ENCODE data around the gene GARRE1. TPM values are rescaled to one million over a fixed set of nuclear protein-coding genes. Genes with fewer than 3 reads are reported as not detected.
"Not testable (repeated sequence)": the region's sequence is repeated elsewhere in the genome, so short reads cannot be mapped to it uniquely, and the experiment has no call there.

The GARRE1 gene, protein sequence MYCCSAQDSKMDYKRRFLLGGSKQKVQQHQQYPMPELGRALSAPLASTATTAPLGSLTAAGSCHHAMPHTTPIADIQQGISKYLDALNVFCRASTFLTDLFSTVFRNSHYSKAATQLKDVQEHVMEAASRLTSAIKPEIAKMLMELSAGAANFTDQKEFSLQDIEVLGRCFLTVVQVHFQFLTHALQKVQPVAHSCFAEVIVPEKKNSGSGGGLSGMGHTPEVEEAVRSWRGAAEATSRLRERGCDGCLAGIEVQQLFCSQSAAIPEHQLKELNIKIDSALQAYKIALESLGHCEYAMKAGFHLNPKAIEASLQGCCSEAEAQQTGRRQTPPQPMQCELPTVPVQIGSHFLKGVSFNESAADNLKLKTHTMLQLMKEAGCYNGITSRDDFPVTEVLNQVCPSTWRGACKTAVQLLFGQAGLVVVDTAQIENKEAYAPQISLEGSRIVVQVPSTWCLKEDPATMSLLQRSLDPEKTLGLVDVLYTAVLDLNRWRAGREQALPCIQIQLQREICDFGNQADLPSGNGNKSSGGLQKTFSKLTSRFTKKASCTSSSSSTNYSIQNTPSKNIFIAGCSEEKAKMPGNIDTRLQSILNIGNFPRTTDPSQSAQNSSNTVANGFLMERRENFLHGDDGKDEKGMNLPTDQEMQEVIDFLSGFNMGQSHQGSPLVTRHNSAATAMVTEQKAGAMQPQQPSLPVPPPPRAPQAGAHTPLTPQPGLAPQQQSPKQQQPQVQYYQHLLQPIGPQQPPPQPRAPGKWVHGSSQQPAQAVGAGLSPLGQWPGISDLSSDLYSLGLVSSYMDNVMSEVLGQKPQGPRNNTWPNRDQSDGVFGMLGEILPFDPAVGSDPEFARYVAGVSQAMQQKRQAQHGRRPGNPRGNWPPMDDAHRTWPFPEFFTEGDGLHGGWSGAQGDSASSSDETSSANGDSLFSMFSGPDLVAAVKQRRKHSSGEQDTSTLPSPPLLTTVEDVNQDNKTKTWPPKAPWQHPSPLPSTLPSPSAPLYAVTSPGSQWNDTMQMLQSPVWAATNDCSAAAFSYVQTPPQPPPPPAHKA (N-terminal part only)
- polyA plus RNA-seq (ENCODE audit: insufficient read length in 12 of 12): 10 to 100 TPM in 11 of 12 donors, not detected in 1; 20.9 to 67.4 (median 26.5) TPM
- long read RNA-seq, donor 1, full-length matches to known transcripts: 9 of 36 reads
- long read RNA-seq, donor 1, partial matches to known transcripts: 27 of 36 reads
- long read RNA-seq, donor 1, other reads (novel, unspliced or antisense): 0 of 36 reads
- long read RNA-seq, donor 2, full-length matches to known transcripts: 4 of 16 reads
- long read RNA-seq, donor 2, partial matches to known transcripts: 12 of 16 reads
- long read RNA-seq, donor 2, other reads (novel, unspliced or antisense): 0 of 16 reads
- long read RNA-seq, donor 3, partial matches to known transcripts: 7 of 7 reads
- long read RNA-seq, donor 3, other reads (novel, unspliced or antisense): 0 of 7 reads
- long read RNA-seq, donor 4, full-length matches to known transcripts: 2 of 2 reads
- long read RNA-seq, donor 4, partial matches to known transcripts: 0 of 2 reads
- long read RNA-seq, donor 4, other reads (novel, unspliced or antisense): 0 of 2 reads
- long read RNA-seq, donor 5, partial matches to known transcripts: 44 of 46 reads
- long read RNA-seq, donor 5, other reads (novel, unspliced or antisense): 0 of 46 reads
- long read RNA-seq, donor 6, partial matches to known transcripts: 5 of 6 reads
- long read RNA-seq, donor 6, other reads (novel, unspliced or antisense): 0 of 6 reads
- long read RNA-seq, donor 7, partial matches to known transcripts: 17 of 17 reads
- long read RNA-seq, donor 7, other reads (novel, unspliced or antisense): 0 of 17 reads
- long read RNA-seq, donor 8, partial matches to known transcripts: 32 of 37 reads
- long read RNA-seq, donor 8, other reads (novel, unspliced or antisense): 0 of 37 reads
- long read RNA-seq, donor 9, partial matches to known transcripts: 8 of 11 reads
- long read RNA-seq, donor 9, other reads (novel, unspliced or antisense): 0 of 11 reads
- long read RNA-seq, donor 10, partial matches to known transcripts: 25 of 26 reads
- long read RNA-seq, donor 10, other reads (novel, unspliced or antisense): 0 of 26 reads
- long read RNA-seq, donor 11, partial matches to known transcripts: 48 of 52 reads
- long read RNA-seq, donor 11, other reads (novel, unspliced or antisense): 0 of 52 reads

DNA sequence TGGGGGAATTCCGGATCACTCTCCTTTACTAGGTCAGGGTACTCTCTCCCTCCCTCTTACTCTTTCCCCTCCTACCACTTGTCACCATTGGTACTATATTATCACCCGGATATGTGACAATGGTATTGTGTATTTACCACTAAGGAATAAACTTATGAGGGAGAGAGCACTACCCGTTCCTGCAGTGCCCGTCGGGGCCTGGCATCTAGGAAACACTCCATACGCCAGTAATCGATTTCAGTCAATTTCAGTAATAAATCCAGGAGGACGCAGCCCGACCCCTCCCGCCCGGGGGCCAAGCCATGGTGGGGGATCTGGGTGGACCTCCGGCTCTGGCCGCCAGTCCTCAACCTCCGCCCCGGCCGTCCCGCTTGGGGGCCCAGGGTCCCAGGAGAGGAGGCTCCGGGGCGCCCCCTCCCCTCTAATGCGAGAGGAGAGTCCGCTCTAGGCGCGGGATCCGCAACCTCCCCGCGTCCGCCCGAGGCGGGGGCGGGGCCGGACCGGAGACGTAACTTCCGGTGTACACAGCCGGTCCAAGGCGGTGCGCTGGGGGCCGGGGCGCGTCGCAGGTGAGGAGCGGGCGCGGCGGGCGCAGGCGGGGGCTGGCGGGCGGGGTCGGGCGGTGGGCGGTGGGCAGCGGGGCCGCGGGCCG, at the start of gene GARRE1:
GARRE1 (plus strand) TSS at position 509 of the 652 bp plus-strand sequence. CDS start 45,920 bp downstream, outside the sequence.
- DNase-seq: peak; percentile 83

DNA sequence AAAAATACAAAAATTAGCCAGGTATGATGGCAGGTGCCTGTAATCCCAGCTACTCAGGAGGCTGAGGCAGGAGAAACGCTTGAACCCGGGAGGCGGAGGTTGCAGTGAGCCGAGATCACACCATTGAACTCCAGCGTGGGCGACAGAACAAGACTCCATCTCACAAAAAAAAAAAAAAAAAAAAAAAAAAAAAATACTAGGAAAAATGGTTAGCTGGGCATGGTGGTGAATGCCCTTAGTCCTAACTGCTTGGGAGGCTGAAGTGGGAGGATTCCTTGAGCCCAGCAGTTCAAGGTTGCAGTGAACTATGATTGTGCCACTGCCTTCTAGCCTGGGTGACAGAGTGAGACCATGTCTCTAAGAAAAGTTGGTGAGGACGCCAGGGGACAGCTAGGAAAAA, 49.0 kb upstream of the GARRE1 start:
- DNase-seq: not testable (repeated sequence)

DNA sequence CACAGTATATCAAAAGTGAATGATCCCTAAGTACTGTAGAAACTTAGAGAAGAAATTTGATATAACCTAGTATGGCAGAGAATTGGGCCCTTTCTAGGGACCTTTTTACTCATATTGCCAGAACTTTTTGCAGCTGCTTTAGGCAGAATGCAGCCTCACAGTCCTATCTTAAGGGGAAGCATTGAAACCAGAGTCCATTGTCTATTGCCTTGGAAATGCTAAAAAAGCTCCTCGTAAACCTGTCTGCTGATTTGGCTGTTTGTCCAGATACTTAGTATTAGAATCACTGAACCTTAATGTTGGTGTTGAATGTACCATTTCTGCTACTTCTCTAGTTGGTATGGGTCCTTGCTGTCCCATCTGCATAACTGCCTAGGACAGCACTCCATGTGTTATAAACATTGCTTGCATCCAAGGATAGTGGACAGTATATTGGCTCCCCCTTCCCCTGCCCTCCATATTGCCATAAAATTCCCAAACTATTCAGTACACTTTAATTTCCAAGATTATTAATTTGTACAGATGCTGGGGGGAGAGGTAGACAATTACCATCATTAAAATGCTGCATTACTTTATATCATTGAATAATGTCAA, 46.0 kb upstream of the GARRE1 start:
- no peak for DNase-seq

- no peak for DNase-seq
These were observed 44.6 kb upstream of the GARRE1 start for GRCh38 chr19:34209726-34210125.

DNA sequence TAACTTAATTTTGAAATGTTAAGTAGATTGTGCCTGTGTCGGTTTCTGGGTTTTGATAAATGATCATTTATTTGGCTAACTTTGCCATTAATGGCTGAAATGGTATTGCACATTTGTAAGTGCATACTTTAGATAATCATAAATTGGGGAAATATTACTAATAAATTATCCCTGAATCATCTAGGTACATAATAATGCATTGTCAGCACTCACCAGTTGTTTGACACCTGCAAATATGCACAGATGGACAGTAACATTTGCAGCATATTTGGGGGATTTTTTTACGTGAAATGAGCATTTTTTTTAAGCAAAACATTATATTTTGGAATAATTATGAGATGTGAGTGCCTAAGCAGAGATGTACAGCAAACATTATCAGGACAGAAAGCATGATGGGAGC, 41.1 kb upstream of the GARRE1 start:
- no peak for DNase-seq

- DNase-seq: no peak
These were observed 40.3 kb upstream of the GARRE1 start for GRCh38 chr19:34214040-34214439.

- no peak for DNase-seq
These were observed 39.2 kb upstream of the GARRE1 start for GRCh38 chr19:34215006-34215665.

DNA sequence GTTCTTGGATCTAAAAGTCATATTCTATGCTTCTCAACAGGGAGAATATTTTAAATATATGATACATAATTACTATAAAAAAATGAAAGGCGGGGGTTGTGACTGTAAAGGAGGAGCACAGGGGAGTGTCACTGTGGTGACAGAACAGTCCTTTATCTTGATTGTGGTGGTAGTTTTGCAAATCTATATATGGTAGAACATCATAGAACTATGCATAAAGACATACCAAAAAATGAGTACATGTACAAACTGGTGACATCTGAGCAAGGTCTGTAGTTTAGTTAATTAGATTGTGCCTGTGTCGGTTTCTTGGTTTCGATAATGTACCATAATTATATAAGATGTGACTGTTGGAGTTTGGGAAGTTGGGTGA, 38.7 kb upstream of the GARRE1 start:
- no peak for DNase-seq

DNA sequence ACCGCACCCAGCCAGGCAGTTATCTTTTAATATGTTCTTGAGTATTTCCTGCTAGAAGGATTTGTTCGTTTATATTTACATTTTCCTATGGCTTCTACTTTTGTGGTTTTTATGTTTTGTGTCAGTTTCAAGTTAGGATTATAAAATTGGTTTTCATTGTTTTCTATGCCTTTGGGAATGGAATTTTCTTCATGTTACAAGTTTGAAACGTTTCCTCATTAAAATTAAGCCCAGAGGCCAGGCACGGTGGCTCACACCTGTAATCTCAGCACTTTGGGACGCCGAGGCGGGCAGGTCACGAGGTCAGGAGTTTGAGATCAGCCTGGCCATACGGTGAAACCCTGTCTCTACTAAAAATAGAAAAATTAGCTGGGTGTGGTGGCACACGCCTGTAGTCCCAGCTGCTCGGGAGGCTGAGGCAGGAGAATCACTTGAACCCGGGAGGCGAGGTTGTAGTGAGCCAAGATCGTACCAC, 37.6 kb upstream of the GARRE1 start:
- DNase-seq: not testable (repeated sequence)

GRCh38 chr19:34217952-34218817, 36.2 kb upstream of the GARRE1 start:
- no peak for DNase-seq

GRCh38 chr19:34218818-34219164, 35.6 kb upstream of the GARRE1 start:
- DNase-seq: no peak

DNA sequence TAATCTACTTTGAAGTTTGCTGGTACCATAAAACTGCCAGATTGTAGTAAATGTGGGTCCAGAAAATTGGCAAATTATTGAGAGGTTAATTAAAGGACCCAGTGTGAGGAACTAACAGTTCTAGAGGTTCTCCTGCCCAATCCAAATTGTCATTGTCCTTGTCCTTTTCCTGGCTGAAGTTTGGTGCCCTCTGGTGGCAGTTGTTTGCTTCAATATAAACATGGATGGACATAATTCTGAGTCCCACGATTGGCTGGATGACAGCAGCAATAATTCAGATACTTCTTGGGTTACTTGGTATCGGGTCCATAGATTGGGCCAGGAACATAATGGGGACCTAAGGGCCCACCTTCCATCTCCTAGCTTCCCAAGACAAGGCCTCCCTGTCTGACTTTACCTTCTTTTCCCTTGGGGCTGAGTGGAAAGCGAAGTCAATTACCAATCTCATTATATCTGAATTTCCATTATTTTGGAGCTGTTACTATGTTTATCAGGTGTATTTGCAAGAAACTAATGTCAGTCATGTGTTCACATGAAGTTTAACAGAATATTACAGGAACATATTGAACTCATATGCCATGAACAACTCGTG, 33.8 kb upstream of the GARRE1 start:
- peak; percentile 31 for DNase-seq

GRCh38 chr19:34222386-34222785, 32.0 kb upstream of the GARRE1 start:
- no peak for DNase-seq

DNA sequence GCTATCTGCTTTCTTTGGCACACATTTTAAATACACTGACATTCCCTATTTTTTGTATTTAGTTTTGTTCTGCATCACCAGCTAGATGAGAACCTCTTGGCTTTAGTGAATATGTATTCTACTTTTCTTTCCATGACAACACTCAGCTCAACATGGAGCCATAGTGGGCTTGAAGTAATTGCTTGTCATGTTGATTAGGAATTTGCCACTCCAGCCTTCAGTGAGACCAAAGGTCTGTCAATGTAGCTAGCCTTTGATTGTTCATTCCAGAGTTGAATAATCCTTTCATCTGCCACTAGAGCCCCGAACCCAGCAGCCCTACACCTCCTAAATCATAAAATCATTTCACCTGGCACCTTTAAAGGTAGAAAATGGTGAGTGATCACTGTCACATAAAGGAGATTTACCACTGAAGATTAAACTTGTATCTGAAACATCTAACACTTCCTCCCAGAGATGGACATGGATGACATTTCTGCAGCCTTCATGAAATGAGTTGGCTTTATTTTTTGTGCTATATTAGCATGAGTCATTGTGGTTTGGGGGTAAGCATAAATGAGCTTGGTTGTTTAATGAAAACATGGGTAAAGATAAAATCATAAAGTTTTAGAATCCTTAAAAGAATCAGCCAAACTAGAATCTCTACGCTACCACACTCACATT, 29.2 kb upstream of the GARRE1 start:
- no peak for DNase-seq

DNA sequence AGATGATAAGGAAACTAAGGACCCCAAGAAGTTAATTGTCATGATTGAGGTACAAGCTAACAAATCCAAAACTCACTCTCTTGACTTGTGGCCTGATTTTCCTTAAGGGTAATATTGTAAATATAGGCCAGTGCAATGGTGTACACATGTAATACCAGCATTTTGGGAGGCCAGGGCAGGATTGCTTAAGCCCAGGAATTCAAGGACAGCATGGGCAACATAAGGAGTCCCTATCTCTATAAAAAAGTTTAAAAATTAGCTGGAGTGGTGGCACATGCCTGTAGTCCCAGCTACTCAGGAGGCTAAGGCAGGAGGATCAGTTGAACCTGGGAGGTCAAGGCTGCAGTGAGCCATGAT, 28.7 kb upstream of the GARRE1 start:
- no peak for DNase-seq

GRCh38 chr19:34226036-34226435, 28.3 kb upstream of the GARRE1 start:
- no peak for DNase-seq
